Superior temporal gyrus (tissue), 1 donor: ENCODE data around the gene BDKRB1.
A peak's percentile ranks its signal among the peaks of the same experiment; 100 is the strongest.

Experiments
- DNase-seq: peaks from one replicate; pipeline ENCODE4 v3.0.0-alpha.2; 2016; ENCODE audit errors: extremely low spot score

The BDKRB1 gene

DNA sequence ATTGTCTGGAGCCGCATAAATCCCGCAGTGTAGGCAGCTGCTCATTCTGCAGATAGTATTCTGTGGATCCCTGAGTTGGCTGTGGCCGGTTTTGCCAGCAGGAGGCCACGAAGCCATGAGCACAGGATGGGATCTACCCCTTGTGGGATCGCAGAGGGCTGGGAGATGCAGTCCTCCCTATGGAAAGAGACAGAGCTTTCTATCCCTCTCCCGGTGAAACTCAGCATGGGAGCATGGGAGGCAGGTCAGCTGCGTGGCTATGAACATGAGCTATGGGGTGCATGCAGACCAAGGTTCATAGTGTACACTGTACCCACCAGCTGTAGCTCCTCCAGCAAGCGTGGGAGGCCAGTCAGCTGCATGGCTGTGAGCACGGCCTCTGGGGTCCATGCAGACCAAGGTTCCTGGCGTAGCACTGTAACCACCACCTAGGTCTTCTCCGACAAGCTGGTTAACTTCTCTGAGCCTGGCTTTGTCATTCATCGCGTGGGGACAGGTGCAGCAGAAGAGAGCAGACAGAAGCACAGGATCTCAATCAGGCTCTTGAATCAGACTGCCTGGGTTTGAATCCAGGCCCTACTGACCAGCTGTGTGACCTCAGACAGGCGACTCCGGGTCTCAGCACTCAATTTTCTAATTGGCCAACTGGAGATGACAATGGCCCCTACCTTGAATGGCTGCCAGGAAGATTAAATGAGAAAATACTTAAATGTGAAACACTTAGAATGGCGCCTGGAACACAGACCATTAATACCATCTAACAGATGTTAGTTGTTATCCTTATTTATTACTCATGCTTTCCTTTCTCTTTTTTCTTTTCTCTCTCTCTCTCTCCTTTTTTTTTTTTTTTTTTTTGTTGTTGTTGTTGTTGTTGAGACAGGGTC is 6.0 kb downstream of the BDKRB1 start:
- no peak for DNase-seq

GRCh38 chr14:96263347-96264199 is 7.6 kb downstream of the BDKRB1 start:
- DNase-seq, result no peak

DNA sequence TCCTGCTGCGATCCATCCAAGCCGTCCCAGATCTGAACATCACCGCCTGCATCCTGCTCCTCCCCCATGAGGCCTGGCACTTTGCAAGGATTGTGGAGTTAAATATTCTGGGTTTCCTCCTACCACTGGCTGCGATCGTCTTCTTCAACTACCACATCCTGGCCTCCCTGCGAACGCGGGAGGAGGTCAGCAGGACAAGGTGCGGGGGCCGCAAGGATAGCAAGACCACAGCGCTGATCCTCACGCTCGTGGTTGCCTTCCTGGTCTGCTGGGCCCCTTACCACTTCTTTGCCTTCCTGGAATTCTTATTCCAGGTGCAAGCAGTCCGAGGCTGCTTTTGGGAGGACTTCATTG is 8.2 kb downstream of the BDKRB1 start:
- DNase-seq, result no peak

DNA sequence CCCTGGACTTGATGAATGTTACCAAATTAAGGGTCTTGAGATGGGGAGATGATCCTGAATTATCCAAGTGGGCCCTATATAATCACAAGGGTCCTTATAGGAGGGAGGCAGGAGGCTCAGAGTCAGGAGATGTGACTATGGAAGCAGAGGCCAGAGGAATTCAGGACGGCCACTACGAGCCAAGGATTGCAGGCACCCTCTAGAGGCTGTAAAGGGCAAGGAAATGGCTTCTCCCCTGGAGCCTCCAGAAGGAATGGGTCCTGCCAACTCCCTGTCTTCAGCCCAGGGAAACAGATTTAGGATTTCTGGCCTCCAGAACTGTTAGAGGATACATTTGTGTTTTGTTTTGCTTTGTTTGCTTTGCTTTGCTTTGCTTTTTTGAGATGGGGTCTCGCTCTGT is 8.8 kb downstream of the BDKRB1 start:
- no peak for DNase-seq

DNA sequence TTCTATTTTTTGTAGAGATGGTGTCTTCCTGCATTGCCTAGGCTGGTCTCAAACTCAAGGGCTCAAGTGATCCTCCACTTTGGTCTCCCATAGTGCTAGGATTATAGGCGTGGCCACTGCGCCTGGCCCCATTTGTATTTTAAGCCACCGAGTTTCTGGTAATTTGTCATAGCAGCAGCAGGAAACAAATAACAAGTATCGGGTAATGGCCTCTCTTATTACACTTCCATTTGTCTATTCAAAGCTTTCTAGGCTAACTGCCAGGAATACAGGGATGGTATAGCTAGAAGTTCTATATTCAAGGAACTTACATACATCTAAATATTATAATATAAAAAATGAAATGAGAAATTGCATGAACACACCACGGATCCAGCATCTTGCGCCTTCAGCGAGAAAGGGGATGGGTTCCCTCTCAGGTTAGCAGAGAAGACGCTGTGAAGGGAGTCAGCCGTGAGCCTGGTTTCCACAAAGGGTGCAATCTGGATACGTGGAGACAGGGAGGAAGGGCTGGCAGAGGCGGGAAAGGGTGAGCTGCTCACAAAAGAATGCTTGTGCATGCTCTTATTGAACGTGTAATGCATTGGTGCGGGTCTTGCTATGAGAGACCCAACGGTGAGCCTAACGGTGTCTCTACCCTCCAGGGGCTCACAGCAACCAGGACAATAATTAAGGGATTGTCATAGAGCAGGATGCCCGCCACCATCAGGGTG is 9.5 kb downstream of the BDKRB1 start:
- DNase-seq, result no peak

- DNase-seq, result no peak
Measured at GRCh38 chr14:96267336-96267735, 11.3 kb downstream of the BDKRB1 start.

DNA sequence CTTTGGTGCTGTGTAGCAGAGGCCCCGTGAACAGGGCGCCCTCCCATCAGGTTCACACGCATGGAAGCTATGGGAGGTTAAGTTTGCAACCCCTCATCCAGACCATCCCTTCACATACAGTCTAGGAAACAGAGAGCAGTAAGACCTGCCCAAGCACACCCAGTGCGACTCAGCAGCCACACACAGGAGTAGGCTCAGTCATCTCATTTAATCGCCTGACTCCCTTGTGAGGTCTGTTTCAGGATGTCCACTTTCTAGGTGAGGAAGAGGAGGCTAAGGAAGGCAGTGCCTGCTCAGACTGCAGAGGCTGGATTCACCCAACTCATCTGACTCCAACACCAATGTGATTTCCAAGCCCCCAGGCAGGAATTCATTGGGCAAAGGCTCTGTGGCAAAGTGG is 11.9 kb downstream of the BDKRB1 start:
- no peak for DNase-seq

GRCh38 chr14:96268431-96269358 is 12.7 kb downstream of the BDKRB1 start:
- no peak for DNase-seq

- no peak for DNase-seq
Measured at GRCh38 chr14:96269359-96269710, 13.3 kb downstream of the BDKRB1 start.

DNA sequence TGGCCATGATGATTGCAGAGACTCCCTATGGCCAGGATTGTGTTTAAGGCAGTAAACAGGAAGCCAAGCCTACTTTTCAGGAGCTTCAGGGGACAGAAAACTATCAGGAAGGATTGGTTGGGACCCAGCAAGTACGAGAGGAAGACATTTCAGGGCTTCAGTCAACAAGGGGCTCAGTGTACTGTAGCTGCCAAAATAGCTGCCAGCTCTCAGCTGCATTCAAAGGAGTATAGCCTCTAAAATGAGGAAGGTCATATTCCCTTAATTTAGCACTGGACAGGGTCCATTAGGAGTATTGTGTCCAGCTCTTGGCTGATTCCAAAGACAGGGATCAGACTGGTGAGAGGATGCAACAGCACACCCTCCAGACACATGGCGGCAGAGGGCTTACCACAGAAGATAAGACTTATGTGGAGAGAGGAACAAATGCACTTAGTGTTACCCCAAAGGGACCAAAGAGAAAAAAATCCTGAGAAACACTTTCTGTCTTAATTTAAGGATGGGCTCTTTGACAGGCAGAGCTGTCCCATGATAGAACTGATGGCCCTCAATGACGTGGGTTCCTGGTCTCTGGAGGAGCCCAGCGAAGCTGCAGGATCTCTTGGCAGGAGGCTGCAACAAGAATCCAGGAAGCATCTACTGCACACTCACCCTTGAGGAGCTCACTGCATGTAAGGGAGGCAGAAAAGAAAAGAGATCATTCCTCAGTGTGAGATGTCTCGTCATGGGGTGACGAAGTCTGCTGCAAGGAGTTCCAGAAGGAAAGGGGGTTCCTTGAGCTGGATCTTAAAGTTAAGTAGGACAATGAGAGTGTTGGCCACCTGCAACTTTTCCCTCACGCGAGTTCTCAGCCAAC is 14.8 kb downstream of the BDKRB1 start:
- DNase-seq, result no peak

DNA sequence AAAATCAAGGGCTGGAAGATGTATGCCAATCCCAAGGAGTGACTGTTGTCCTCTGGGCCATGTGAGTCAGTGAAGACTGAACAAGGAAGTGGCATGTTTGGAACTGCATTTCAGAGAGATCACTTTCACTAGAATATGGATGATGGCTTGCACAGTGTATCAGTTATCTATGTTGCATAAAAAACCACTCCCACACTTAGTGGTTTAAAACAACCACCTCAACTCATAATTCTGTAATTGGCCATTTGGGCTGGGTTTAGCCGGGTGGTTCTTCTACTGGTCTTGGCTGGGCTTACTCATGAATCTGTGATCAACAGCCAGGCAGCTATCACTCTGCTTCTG is 15.4 kb downstream of the BDKRB1 start:
- no peak for DNase-seq

- no peak for DNase-seq
Measured at GRCh38 chr14:96272777-96273473, 16.9 kb downstream of the BDKRB1 start.

DNA sequence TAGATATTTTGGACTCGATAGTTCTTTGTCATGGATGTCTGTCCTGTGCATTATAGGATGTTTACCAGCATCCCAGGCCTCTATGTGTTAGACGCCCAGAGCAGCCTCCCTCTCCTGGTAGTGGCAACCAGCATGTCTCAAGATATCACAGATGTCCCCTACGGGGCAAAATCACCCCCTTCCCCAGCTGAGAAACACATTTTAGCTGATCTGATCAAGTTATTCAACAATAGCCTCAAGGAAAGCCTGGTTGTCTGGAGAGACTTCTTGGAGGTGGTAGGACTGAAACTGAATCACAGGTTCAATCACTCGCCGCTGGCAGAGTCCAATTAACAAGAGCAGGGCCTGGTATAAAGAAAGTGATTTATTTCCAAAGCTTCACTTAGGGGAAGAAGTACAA is 17.6 kb downstream of the BDKRB1 start:
- peak; percentile 16 for DNase-seq

DNA sequence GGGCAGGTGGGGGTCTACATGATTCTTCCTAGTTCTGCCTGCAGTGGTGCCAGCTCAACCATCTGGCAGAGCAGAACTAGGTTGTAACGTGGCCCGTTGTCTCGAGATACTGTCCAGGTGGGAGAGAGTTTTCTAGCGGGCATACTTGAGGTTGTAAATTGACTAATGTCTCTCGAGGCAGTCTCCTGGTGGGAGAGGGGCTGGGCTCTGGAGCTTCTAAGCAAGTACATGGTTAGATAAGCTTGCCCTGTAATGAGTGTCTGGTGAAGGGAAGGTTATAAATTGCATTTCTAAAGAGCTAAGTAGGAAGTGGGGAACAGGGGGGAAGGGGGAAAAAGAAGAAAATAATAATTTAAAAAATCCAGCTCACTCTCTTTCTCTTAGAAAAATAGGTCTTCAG is 18.1 kb downstream of the BDKRB1 start:
- peak; percentile 21 for DNase-seq

DNA sequence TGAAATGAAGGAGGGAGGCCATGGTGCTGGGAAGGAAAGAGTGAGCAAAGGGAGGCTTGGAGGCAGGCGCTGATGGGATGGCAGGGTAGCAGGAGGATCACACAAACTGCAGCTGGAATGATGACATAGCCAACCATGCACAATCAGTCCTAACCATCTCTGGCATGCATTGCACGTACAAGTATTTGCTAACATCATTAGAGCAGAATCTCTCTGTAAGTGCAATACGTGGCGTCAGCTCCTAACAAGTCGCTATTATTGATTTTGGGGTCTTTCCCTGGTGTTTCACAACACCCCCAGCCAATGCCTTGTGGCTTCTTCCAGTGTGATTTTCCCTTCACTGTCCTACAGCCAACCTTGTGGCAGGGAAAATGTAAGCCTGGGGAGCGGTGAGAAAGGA is 18.5 kb downstream of the BDKRB1 start:
- peak; percentile 87 for DNase-seq

- peak; percentile 95 for DNase-seq
Measured at GRCh38 chr14:96275177-96276112, 19.4 kb downstream of the BDKRB1 start.

- no peak for DNase-seq
Measured at GRCh38 chr14:96277890-96278289, 21.9 kb downstream of the BDKRB1 start.

DNA sequence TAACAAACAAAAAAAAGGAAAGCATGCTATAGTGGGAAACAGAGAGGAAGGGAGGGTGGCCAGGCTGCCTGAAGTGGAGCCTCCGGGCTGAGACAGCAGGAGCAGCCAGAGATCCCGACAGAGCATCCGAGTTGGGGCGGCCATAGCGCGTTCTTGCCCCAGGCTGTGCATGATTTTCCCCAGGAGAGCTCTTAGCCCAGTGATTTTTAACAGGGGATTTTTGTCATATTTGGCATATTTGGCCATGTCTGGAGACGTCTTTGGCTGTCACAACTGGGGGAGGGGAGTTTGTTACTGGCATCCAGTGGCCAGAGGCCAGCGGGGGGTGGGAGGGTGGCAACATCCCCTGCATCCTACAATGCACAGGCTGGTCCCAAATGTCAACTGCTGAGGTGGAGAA is 23.6 kb downstream of the BDKRB1 start:
- DNase-seq, result no peak

DNA sequence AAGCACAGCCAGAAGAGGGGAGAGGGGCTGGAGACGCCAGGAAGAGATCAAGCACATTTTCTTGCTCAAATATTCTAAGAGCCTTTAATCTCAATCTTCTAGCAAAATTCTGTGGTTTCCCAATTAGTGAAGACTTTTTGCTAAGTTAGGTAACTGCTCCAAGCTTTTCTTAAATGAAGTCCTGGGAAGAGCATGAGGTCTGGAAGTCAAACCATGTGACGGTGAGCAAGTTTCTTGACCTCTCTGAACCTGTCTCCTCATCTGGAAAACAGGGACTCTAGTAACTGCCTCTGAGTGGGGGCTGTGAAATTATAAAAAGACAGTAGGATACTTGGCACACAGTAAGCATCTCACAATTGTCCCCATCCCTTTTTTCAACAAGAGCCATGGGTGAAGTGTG is 24.1 kb downstream of the BDKRB1 start:
- no peak for DNase-seq
